GM18502 (cell line): ENCODE data around the gene GABRG3.

Experiments
- ATAC-seq: cut with Tn5 transposase; IDR thresholded peaks from one replicate; pipeline ENCODE4 v1.9.1; 2021; ENCODE audit warnings: mild to moderate bottlenecking; ENCODE audit not compliant: unreplicated experiment, poor library complexity

Gene GABRG3

GRCh38 chr15:27448234-27448633 lies 477.3 kb downstream of the GABRG3 start:
- ATAC-seq = no peak

GRCh38 chr15:27448986-27449385 lies 478.0 kb downstream of the GABRG3 start:
- no peak for ATAC-seq

- ATAC-seq = no peak
These were observed 479.0 kb downstream of the GABRG3 start for GRCh38 chr15:27449941-27450340.

GRCh38 chr15:27454281-27455075 lies 483.5 kb downstream of the GABRG3 start:
- no peak for ATAC-seq

- no peak for ATAC-seq
These were observed 485.8 kb downstream of the GABRG3 start for GRCh38 chr15:27456807-27457206.

- ATAC-seq = no peak
These were observed 486.8 kb downstream of the GABRG3 start for GRCh38 chr15:27457766-27458165.

- ATAC-seq = no peak
These were observed 487.5 kb downstream of the GABRG3 start for GRCh38 chr15:27458345-27459084.

- no peak for ATAC-seq
These were observed 488.9 kb downstream of the GABRG3 start for GRCh38 chr15:27459836-27460235.

GRCh38 chr15:27461181-27461580 lies 490.2 kb downstream of the GABRG3 start:
- ATAC-seq = no peak

GRCh38 chr15:27463525-27464088 lies 492.6 kb downstream of the GABRG3 start:
- ATAC-seq = no peak

GRCh38 chr15:27464941-27465612 lies 494.1 kb downstream of the GABRG3 start:
- ATAC-seq = no peak

GRCh38 chr15:27466758-27467157 lies 495.8 kb downstream of the GABRG3 start:
- no peak for ATAC-seq

- no peak for ATAC-seq
These were observed 497.2 kb downstream of the GABRG3 start for GRCh38 chr15:27468151-27468591.

GRCh38 chr15:27473845-27474244 lies 502.9 kb downstream of the GABRG3 start:
- no peak for ATAC-seq

GRCh38 chr15:27475395-27475794 lies 504.4 kb downstream of the GABRG3 start:
- ATAC-seq = no peak

- no peak for ATAC-seq
These were observed 508.5 kb downstream of the GABRG3 start for GRCh38 chr15:27479296-27480140.

GRCh38 chr15:27480141-27480530 lies 509.2 kb downstream of the GABRG3 start:
- no peak for ATAC-seq

- ATAC-seq = no peak
These were observed 509.7 kb downstream of the GABRG3 start for GRCh38 chr15:27480642-27481041.

- ATAC-seq = no peak
These were observed 510.8 kb downstream of the GABRG3 start for GRCh38 chr15:27481768-27482167.

GRCh38 chr15:27482287-27482686 lies 511.3 kb downstream of the GABRG3 start:
- no peak for ATAC-seq
